ENCODE measurements around the gene SPDL1. TPM values are rescaled to one million over a fixed set of nuclear protein-coding genes. Genes with fewer than 3 reads are reported as not detected.

SPDL1 gene
- total and polyA plus RNA-seq, 2 of the 8 experiments (the other 6 are each of a cell fraction or from before 2014, with no cell fraction given) = 16.9 to 44.5 TPM

DNA sequence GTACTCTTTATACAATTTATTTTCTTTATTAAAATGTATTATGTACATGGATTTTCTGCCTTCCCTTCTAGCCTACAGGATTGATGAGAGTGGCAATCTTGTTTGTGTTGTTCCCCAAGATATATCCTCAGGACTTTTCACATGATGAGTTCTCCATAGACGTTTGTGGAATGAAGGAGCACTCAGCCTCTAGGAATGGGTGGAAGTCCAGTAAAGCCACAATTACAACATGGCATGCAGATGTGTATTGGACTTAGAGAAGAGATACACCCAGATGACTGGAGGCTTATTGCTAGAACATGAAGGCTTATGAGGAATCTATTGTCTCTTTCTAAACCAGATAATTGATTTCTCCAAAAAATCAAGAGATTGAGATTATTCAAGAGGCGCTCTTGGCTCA is 45.3 kb downstream of the SPDL1 start:
- FAIRE-seq (no peak), DNase-seq (ENCODE audit: low read depth in 1 of 2, low spot score in 2 of 2) (no peak)
- H4K8ac ChIP-seq (ENCODE audit: extremely low read depth, insufficient read depth, low read length) = no peak overlapping the region
- H3K4ac ChIP-seq (replicated peaks; ENCODE audit: insufficient read length, low read depth, low read length) = no peak overlapping the region
- H2AK5ac ChIP-seq (ENCODE audit: low read depth, low read length) = no peak overlapping the region
- no peaks in the 10 kb centered on the region for H3K4me1 ChIP-seq (replicated peaks in 1 of 4; ENCODE audit: control insufficient read depth in 3 of 4, insufficient read depth in 4 of 4, low read length in 3 of 4)
- H2BK5ac ChIP-seq (ENCODE audit: low read depth, low read length) = no peak overlapping the region
- H3K27ac ChIP-seq (ENCODE audit: low read depth, low read length) = no peak overlapping the region
- TF ChIP-seq CBX5 (IDR thresholded peaks at IDR 0.05; ENCODE audit: low read depth, low read length) (no peak), EZH2 (IDR thresholded peaks at IDR 0.05; ENCODE audit: low read depth, low read length, severe bottlenecking) (no peak), ZNF274 (IDR thresholded peaks at IDR 0.05; ENCODE audit: borderline replicate concordance, extremely low read depth, low read length) (no peak)
- H3K79me1 ChIP-seq (ENCODE audit: low read depth, low read length) = no peaks in the 10 kb centered on the region
- H4K91ac ChIP-seq (replicated peaks; ENCODE audit: insufficient read length, low read length) = no peak overlapping the region
- no peaks in the 10 kb centered on the region; a peak in 1 of 7 replicates for H3K27me3 ChIP-seq (replicated peaks in 1 of 4; ENCODE audit: control insufficient read depth in 3 of 4, extremely low read depth in 1 of 4, insufficient read depth in 3 of 4, low read length in 3 of 4)
- no peaks in the 10 kb centered on the region for H3K36me3 ChIP-seq (ENCODE audit: control insufficient read depth in 2 of 4, insufficient read depth in 4 of 4, low read length in 3 of 4)
- H3K79me2 ChIP-seq (ENCODE audit: control insufficient read depth in 1 of 2, insufficient read depth in 2 of 2, low read length in 2 of 2) = no peaks in the 10 kb centered on the region
- H3K9ac ChIP-seq (replicated peaks in 1 of 4; ENCODE audit: extremely low read depth in 1 of 4, low read depth in 3 of 4, low read length in 3 of 4) = no peak overlapping the region
- H2BK20ac ChIP-seq (ENCODE audit: low read length) = no peak overlapping the region
- no peak overlapping the region for H3K4me3 ChIP-seq (ENCODE audit: extremely low read depth in 1 of 4, insufficient read depth in 2 of 4, low read depth in 3 of 4, low read length in 4 of 4)
- no peaks in the 10 kb centered on the region for H3K23me2 ChIP-seq (ENCODE audit: low read depth, low read length)
- no peak overlapping the region for H4K5ac ChIP-seq (ENCODE audit: insufficient read length, low read depth, low read length)
- no peak overlapping the region for H2BK120ac ChIP-seq (replicated peaks; ENCODE audit: low read depth, low read length)
- WGBS, 2 experiments (ENCODE audit: extremely low coverage in 1 of 2, insufficient coverage in 1 of 2, insufficient read length in 1 of 2, insufficient replicate concordance in 2 of 2, low coverage in 1 of 2, low lambda C conversion rate in 2 of 2, missing lambda C conversion rate in 1 of 2) = 84% methylated on average over 2 of the region's 2 CpGs; no CpG with 5 or more reads in 1 of the 2 experiments
- no peak overlapping the region for H3K14ac ChIP-seq (ENCODE audit: insufficient read length)
- H3K23ac ChIP-seq (ENCODE audit: insufficient read length) = no peak overlapping the region
- CTCF ChIA-PET (ENCODE audit: partially characterized antibody) = no interaction called here
- no peak overlapping the region for H2BK12ac ChIP-seq (ENCODE audit: low read depth, low read length)
- H2AFZ ChIP-seq (ENCODE audit: low read length) = no peak overlapping the region
- H3K18ac ChIP-seq (ENCODE audit: extremely low read depth, low read length) = no peak overlapping the region
- no peak overlapping the region for H3K56ac ChIP-seq (replicated peaks; ENCODE audit: insufficient read length, low read depth, low read length)
- H3K4me2 ChIP-seq (ENCODE audit: insufficient read depth in 1 of 2, low read depth in 2 of 2, low read length in 2 of 2) = no peak overlapping the region
- no peaks in the 10 kb centered on the region for H3K9me3 ChIP-seq (ENCODE audit: insufficient read depth in 2 of 2, low read depth in 1 of 2, low read length in 1 of 2)
- H2BK15ac ChIP-seq (ENCODE audit: low read length) = no peak overlapping the region
- POLR2A ChIA-PET (ENCODE audit: partially characterized antibody) = no interaction called here
- peaks cover 0 to 3% of the 10 kb centered on the region in 2 experiments for H4K20me1 ChIP-seq (replicated peaks in 1 of 2; ENCODE audit: control insufficient read depth in 1 of 2, insufficient read depth in 2 of 2, low read length in 2 of 2)
